DND-41 (cell line): ENCODE data around the gene LAPTM4A.

Source experiments
- ATAC-seq: fragments of 200-7000 bp; cut with Tn5 transposase; 3 replicates; pipeline ENCODE4 v1.9.1; 2021; ENCODE audit warnings: low read depth; ENCODE audit not compliant: insufficient read depth
- DNase-seq: peaks from one replicate; pipeline ENCODE4 v3.0.0-alpha.2; 2020
- H2AFZ ChIP-seq: 2 replicates; pipeline ENCODE4 v1.6.0; 2012; ENCODE audit warnings: low read depth, low read length
- H3K27ac ChIP-seq: 2 replicates; pipeline ENCODE4 v1.5.1; 2012; ENCODE audit warnings: low read length, inconsistent platforms
- H3K27me3 ChIP-seq: fragments of 200-600 bp; sonication (generic); 2 replicates; pipeline ENCODE4 v1.6.0; 2012; ENCODE audit warnings: low read length, mild to moderate bottlenecking, inconsistent platforms; ENCODE audit not compliant: insufficient read depth, poor library complexity
- H3K36me3 ChIP-seq: 2 replicates; pipeline ENCODE4 v1.5.1; 2012; ENCODE audit warnings: low read length, inconsistent platforms; ENCODE audit not compliant: insufficient read depth
- H3K4me1 ChIP-seq: 2 replicates; pipeline ENCODE4 v1.5.1; 2012; ENCODE audit warnings: mild to moderate bottlenecking, low read length; ENCODE audit not compliant: insufficient read depth
- H3K4me2 ChIP-seq: 2 replicates; pipeline ENCODE4 v1.6.0; 2012; ENCODE audit warnings: mild to moderate bottlenecking, moderate library complexity, low read length, inconsistent platforms; ENCODE audit not compliant: insufficient read depth
- H3K4me3 ChIP-seq, 2 experiments: fragments of 200-600 bp in 1 of 2; shearing (Covaris generic) in 1 of 2; 2 replicates each; pipeline ENCODE4 v1.5.1; 2012 to 2016; ENCODE audit warnings: inconsistent platforms in 2 of 2, low read length in 2 of 2, mild to moderate bottlenecking in 2 of 2, low read depth in 1 of 2, moderate library complexity in 1 of 2
- H3K79me2 ChIP-seq: 2 replicates; pipeline ENCODE4 v1.6.0; 2012; ENCODE audit warnings: low read length, inconsistent platforms; ENCODE audit not compliant: insufficient read depth
- H3K9ac ChIP-seq: 2 replicates; pipeline ENCODE4 v1.6.0; 2012; ENCODE audit warnings: low read depth, mild to moderate bottlenecking, inconsistent platforms, low read length, moderate library complexity
- H3K9me3 ChIP-seq: 2 replicates; pipeline ENCODE4 v1.5.1; 2012; ENCODE audit warnings: low read length, moderate library complexity, mild to moderate bottlenecking, inconsistent platforms; ENCODE audit not compliant: insufficient read depth, severe bottlenecking
- H4K20me1 ChIP-seq: 2 replicates; pipeline ENCODE4 v1.6.0; 2012; ENCODE audit warnings: low read length; ENCODE audit not compliant: insufficient read depth
- CTCF ChIP-seq: IDR thresholded peaks from 2 replicates; pipeline ENCODE4 v1.5.1; 2012; ENCODE audit warnings: borderline replicate concordance, low read length, moderate library complexity, mild to moderate bottlenecking; ENCODE audit not compliant: poor library complexity, severe bottlenecking; ENCODE audit errors: extremely low read depth
- EZH2 ChIP-seq: IDR thresholded peaks from 3 replicates; pipeline ENCODE4 v1.6.1; 2012; ENCODE audit warnings: borderline replicate concordance, low read depth, mild to moderate bottlenecking, moderate library complexity, low read length, inconsistent platforms; ENCODE audit not compliant: severe bottlenecking

Gene LAPTM4A

GRCh38 chr2:20064841-20065240 lies 13.4 kb upstream of the LAPTM4A start:
- H3K4me3 ChIP-seq: no peak overlapping the region
- no peak for ATAC-seq
- no peaks in the 10 kb centered on the region for H3K36me3 ChIP-seq
- no peak overlapping the region for H3K27ac ChIP-seq
- H2AFZ ChIP-seq: no peak overlapping the region
- no peaks in the 10 kb centered on the region for H3K9me3 ChIP-seq
- no peaks in the 10 kb centered on the region for H3K4me1 ChIP-seq
- no peaks in the 10 kb centered on the region for H3K79me2 ChIP-seq
- DNase-seq: no peak
- TF ChIP-seq EZH2 (no peak), CTCF (no peak)
- no peaks in the 10 kb centered on the region for H4K20me1 ChIP-seq
- H3K27me3 ChIP-seq: peaks cover 3% of the 10 kb centered on the region
- H3K4me2 ChIP-seq: no peak overlapping the region
- no peak overlapping the region for H3K9ac ChIP-seq

GRCh38 chr2:20064421-20064820 lies 13.0 kb upstream of the LAPTM4A start:
- H3K9me3 ChIP-seq: no peaks in the 10 kb centered on the region
- no peak overlapping the region for H3K4me3 ChIP-seq
- H4K20me1 ChIP-seq: no peaks in the 10 kb centered on the region
- H3K27ac ChIP-seq: no peak overlapping the region
- H2AFZ ChIP-seq: no peak overlapping the region
- DNase-seq: no peak
- no peaks in the 10 kb centered on the region for H3K4me1 ChIP-seq
- no peaks in the 10 kb centered on the region for H3K36me3 ChIP-seq
- H3K27me3 ChIP-seq: peaks cover 3% of the 10 kb centered on the region
- no peak overlapping the region for H3K4me2 ChIP-seq
- H3K9ac ChIP-seq: no peak overlapping the region
- no peaks in the 10 kb centered on the region for H3K79me2 ChIP-seq
- TF ChIP-seq EZH2 (no peak), CTCF (no peak)
- ATAC-seq: no peak

- no peak overlapping the region for H3K4me2 ChIP-seq
- H3K4me3 ChIP-seq: no peak overlapping the region
- no peak overlapping the region for H2AFZ ChIP-seq
- H3K9ac ChIP-seq: no peak overlapping the region
- no peak for ATAC-seq
- H3K4me1 ChIP-seq: no peaks in the 10 kb centered on the region
- no peak for TF ChIP-seq CTCF
- TF ChIP-seq EZH2: no peak
- H3K36me3 ChIP-seq: no peaks in the 10 kb centered on the region
- no peaks in the 10 kb centered on the region for H3K9me3 ChIP-seq
- no peaks in the 10 kb centered on the region for H3K79me2 ChIP-seq
- no peaks in the 10 kb centered on the region for H4K20me1 ChIP-seq
- peaks cover 3% of the 10 kb centered on the region for H3K27me3 ChIP-seq
- no peak overlapping the region for H3K27ac ChIP-seq
- no peak for DNase-seq
Measured at GRCh38 chr2:20062615-20063545, 11.5 kb upstream of the LAPTM4A start.
